B cell (primary cell): ENCODE data around the gene ST8SIA1. TPM values are rescaled to one million over a fixed set of nuclear protein-coding genes. Genes with fewer than 3 reads are reported as not detected.

Source experiments
- ATAC-seq: fragments of 200-7000 bp; cut with Tn5 transposase; one replicate; pipeline ENCODE4 v1.10.0; 2021; ENCODE audit warnings: low read depth, mild to moderate bottlenecking, moderate number of reproducible peaks, moderate library complexity
- CTCF ChIA-PET: fragments of 350-600 bp; sonication (Branson Sonifier 250); formaldehyde crosslinking; loops from one replicate; lab custom pipeline; 2021; ENCODE audit warnings: antibody characterized with exemption, inconsistent platforms; lab: Charles Lee
- POLR2A ChIA-PET: fragments of 350-600 bp; sonication (Branson Sonifier 250); formaldehyde crosslinking; loops from one replicate; lab custom pipeline; 2021; ENCODE audit warnings: antibody characterized with exemption; lab: Charles Lee
- DNase-seq: peaks from one replicate; pipeline ENCODE4 v3.0.0; 2013
- H2AFZ ChIP-seq: 2 replicates; pipeline ENCODE4 v1.6.1; 2012; ENCODE audit warnings: mild to moderate bottlenecking, low read depth, low read length; ENCODE audit not compliant: insufficient read depth, poor library complexity, severe bottlenecking
- H3K27ac ChIP-seq, 2 donors: 1 replicate in 1 of 2; 2 replicates in 1 of 2; pipeline ENCODE4 v1.5.1; 2012 to 2013; ENCODE audit warnings: low read length in 2 of 2, mild to moderate bottlenecking in 2 of 2, moderate library complexity in 1 of 2
- H3K27me3 ChIP-seq, 4 experiments: fragments of 200-600 bp in 1 of 4; sonication (generic) in 1 of 4; replicated peaks in 1 of 4; 1 replicate in 2 of 4; 2 replicates in 2 of 4; pipeline versions ENCODE4 v1.6.1 to v1.7.0; 2013 to 2016; ENCODE audit warnings: low read length in 3 of 4, mild to moderate bottlenecking in 2 of 4, mixed read lengths in 1 of 4, moderate library complexity in 1 of 4; ENCODE audit not compliant: insufficient read depth in 4 of 4, control insufficient read depth in 3 of 4; ENCODE audit errors: control extremely low read depth in 1 of 4
- H3K36me3 ChIP-seq, 2 experiments: replicated peaks in 1 of 2; 1 replicate in 1 of 2; 2 replicates in 1 of 2; pipeline versions ENCODE4 v1.6.1 to v1.7.1; 2013; ENCODE audit warnings: low read length in 1 of 2; ENCODE audit not compliant: insufficient read depth in 2 of 2, control insufficient read depth in 1 of 2; ENCODE audit errors: control extremely low read depth in 1 of 2, extremely low read depth in 1 of 2
- H3K4me1 ChIP-seq, 2 donors: fragments of 200-600 bp in 1 of 2; sonication (generic) in 1 of 2; 1 replicate in 1 of 2; 2 replicates in 1 of 2; pipeline versions ENCODE4 v1.5.1 to v1.6.1; 2013 to 2017; ENCODE audit warnings: low read length in 2 of 2; ENCODE audit not compliant: control insufficient read depth in 2 of 2, insufficient read depth in 2 of 2
- H3K4me2 ChIP-seq: replicated peaks from 2 replicates; pipeline ENCODE3; 2012; ENCODE audit warnings: mild to moderate bottlenecking, low read depth, low read length; ENCODE audit not compliant: poor library complexity, severe bottlenecking
- H3K4me3 ChIP-seq, 5 experiments: fragments of 200-600 bp in 1 of 5; sonication (generic) in 1 of 5; 1 replicate in 3 of 5; 2 replicates in 2 of 5; pipeline versions ENCODE4 v1.5.1 to v1.7.0; 2011 to 2016; ENCODE audit warnings: low read length in 4 of 5, mild to moderate bottlenecking in 4 of 5, low read depth in 2 of 5, control low read depth in 1 of 5, moderate library complexity in 1 of 5; ENCODE audit not compliant: insufficient read depth in 1 of 5; ENCODE audit errors: control extremely low read depth in 1 of 5, extremely low read depth in 1 of 5
- H3K79me2 ChIP-seq: fragments of 200-600 bp; sonication (generic); one replicate; pipeline ENCODE4 v1.6.0; 2016; ENCODE audit warnings: low read length; ENCODE audit not compliant: control insufficient read depth, insufficient read depth
- H3K9ac ChIP-seq: fragments of 200-600 bp; sonication (generic); 2 replicates; pipeline ENCODE4 v1.6.1; 2017; ENCODE audit warnings: mild to moderate bottlenecking, low read length, moderate library complexity
- H3K9me3 ChIP-seq, 3 donors: one replicate each; pipeline versions ENCODE4 v1.6.1 to v1.7.1; 2013; ENCODE audit warnings: low read length in 2 of 3; ENCODE audit not compliant: control insufficient read depth in 2 of 3, insufficient read depth in 1 of 3; ENCODE audit errors: control extremely low read depth in 1 of 3
- H4K20me1 ChIP-seq: 2 replicates; pipeline ENCODE4 v1.6.0; 2012; ENCODE audit warnings: mild to moderate bottlenecking, low read length; ENCODE audit not compliant: insufficient read depth, control insufficient read depth, poor library complexity, severe bottlenecking
- H3K27ac Mint-ChIP-seq: one replicate; pipeline ENCODE4 v1.8.0; 2021; ENCODE audit warnings: mixed read lengths
- H3K27me3 Mint-ChIP-seq: one replicate; pipeline ENCODE4 v1.8.0; 2021; ENCODE audit warnings: mixed read lengths
- H3K4me1 Mint-ChIP-seq: one replicate; pipeline ENCODE4 v1.8.0; 2021; ENCODE audit warnings: mixed read lengths
- H3K4me3 Mint-ChIP-seq: one replicate; pipeline ENCODE4 v1.8.0; 2021; ENCODE audit warnings: mixed read lengths
- H3K9me3 Mint-ChIP-seq: one replicate; pipeline ENCODE4 v1.8.0; 2022; ENCODE audit warnings: mixed read lengths; ENCODE audit not compliant: insufficient read depth
- CTCF ChIP-seq: fragments of 200-600 bp; IDR thresholded peaks from one replicate; pipeline ENCODE4 v1.8.0; 2022; ENCODE audit warnings: antibody characterized with exemption, mild to moderate bottlenecking
- EZH2 ChIP-seq: IDR thresholded peaks from 2 replicates; pipeline ENCODE4 v1.6.1; 2012; ENCODE audit warnings: borderline replicate concordance, low read depth, mild to moderate bottlenecking, moderate library complexity, low read length; ENCODE audit not compliant: insufficient read depth, poor library complexity, severe bottlenecking
- WGBS: methylation state at CpG from one replicate; pipeline ENCODE4 v1.1.5; 2013; ENCODE audit warnings: missing lambda C conversion rate; ENCODE audit not compliant: insufficient coverage; 5-methylcytosine and 5-hydroxymethylcytosine counted together
- intact Hi-C: fragments of 100-400 bp; cut with micrococcal nuclease; formaldehyde crosslinking; loops from one replicate; pipeline ENCODE4 v1.10.0; 2022
- polyA plus RNA-seq: library from polyadenylated mRNA; depleted of rRNA; stranded (reverse); fragments of >200 nt; gene quantifications from 2 replicates; pipeline ENCODE4 v1.2.3, GENCODE V29; 2012
- total RNA-seq, 2 donors: library from RNA; stranded (reverse); fragments of 120-200 nt in 1 of 2; gene quantifications; 1 replicate in 1 of 2; 2 replicates in 1 of 2; pipeline versions ENCODE4 v1.2.3 to v1.2.4, GENCODE V29; 2013 to 2022

ST8SIA1 gene
- total and polyA plus RNA-seq, 2 donors (not counting 1 experiment from before 2014, with no cell fraction given) = 0.02 to 0.04 TPM

DNA sequence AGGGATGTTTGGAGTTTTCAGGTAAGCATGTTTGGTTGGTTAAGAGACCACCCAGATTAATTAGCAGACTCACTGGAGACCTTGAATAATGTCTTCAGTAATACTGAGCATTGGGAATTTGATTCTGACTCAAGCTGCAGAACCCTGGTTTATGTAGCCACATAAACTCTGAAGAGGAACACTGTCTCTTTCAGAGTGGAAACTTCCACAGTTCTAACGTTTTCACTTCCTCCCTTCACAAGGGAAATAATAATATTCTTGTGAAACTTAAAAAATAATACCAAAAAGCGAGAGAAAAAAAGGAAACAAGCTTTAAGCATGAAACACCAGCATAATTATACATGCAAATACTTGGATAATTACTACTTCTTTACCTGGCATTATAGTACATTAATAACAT is 40.0 kb upstream of the ST8SIA1 start:
- ChIA-PET CTCF (no interaction called here), POLR2A (no interaction called here)
- Mint-ChIP-seq H3K27ac (no peak overlapping the region), H3K27me3 (no peaks in the 10 kb centered on the region), H3K4me1 (peaks cover 12% of the 10 kb centered on the region), H3K4me3 (no peak overlapping the region), H3K9me3 (no peaks in the 10 kb centered on the region)
- no peak for TF ChIP-seq CTCF
- no peak for TF ChIP-seq EZH2
- Histone ChIP-seq H3K36me3 (no peaks in the 10 kb centered on the region), H3K79me2 (no peaks in the 10 kb centered on the region), H3K27me3 (no peaks in the 10 kb centered on the region), H3K4me3 (no peak overlapping the region), H3K4me2 (peak overlapping the region; percentile 11), H3K9me3 (no peaks in the 10 kb centered on the region), H3K4me1 (peaks cover 8 to 10% of the 10 kb centered on the region in 2 donors), H2AFZ (no peak overlapping the region), H3K27ac (no peak overlapping the region), H4K20me1 (no peaks in the 10 kb centered on the region), H3K9ac (no peak overlapping the region)
- intact Hi-C loops = no loop called here
- ATAC-seq (no peak), DNase-seq (peak; percentile 12)
- WGBS = no CpG with 5 or more reads among the region's 2 CpGs

- POLR2A ChIA-PET = no interaction called here
- Mint-ChIP-seq H3K9me3 (no peaks in the 10 kb centered on the region), H3K4me3 (no peak overlapping the region), H3K27me3 (no peaks in the 10 kb centered on the region), H3K4me1 (peaks cover 12% of the 10 kb centered on the region), H3K27ac (no peak overlapping the region)
- ATAC-seq (no peak), DNase-seq (no peak)
- CTCF ChIA-PET = no interaction called here
- H3K27me3 ChIP-seq = no peaks in the 10 kb centered on the region
- no peak overlapping the region for H3K4me2 ChIP-seq
- H3K36me3 ChIP-seq = no peaks in the 10 kb centered on the region
- H3K27ac ChIP-seq = no peak overlapping the region
- TF ChIP-seq CTCF (no peak), EZH2 (no peak)
- no peaks in the 10 kb centered on the region for H4K20me1 ChIP-seq
- H3K79me2 ChIP-seq = no peaks in the 10 kb centered on the region
- H3K4me3 ChIP-seq = no peak overlapping the region
- H2AFZ ChIP-seq = no peak overlapping the region
- H3K4me1 ChIP-seq = peaks cover 8 to 10% of the 10 kb centered on the region in 2 donors
- H3K9ac ChIP-seq = no peak overlapping the region
- intact Hi-C loops = no loop called here
- no peaks in the 10 kb centered on the region for H3K9me3 ChIP-seq
These were observed 37.9 kb upstream of the ST8SIA1 start for GRCh38 chr12:22372277-22372837.
